H1 (cell line): ENCODE measurements around the gene RBP4. TPM values are rescaled to one million over a fixed set of nuclear protein-coding genes. Genes with fewer than 3 reads are reported as not detected.
A peak's percentile ranks its signal among the peaks of the same experiment; 100 is the strongest.

Experiments
- CTCF ChIA-PET: fragments of 300-600 bp; sonication (Branson Sonifier 250); formaldehyde crosslinking; loops from one replicate; lab custom pipeline; 2021; ENCODE audit not compliant: partially characterized antibody; lab: Charles Lee
- POLR2A ChIA-PET: fragments of 300-600 bp; sonication (Branson Sonifier 250); formaldehyde crosslinking; loops from one replicate; lab custom pipeline; 2021; ENCODE audit warnings: inconsistent platforms; ENCODE audit not compliant: partially characterized antibody; lab: Charles Lee
- DNase-seq, 2 experiments: peaks; one replicate each; pipeline versions ENCODE4 v3.0.0 to v3.0.0-alpha.2; 2010 to 2022; ENCODE audit warnings: low spot score in 2 of 2, low read depth in 1 of 2, mixed read lengths in 1 of 2
- FAIRE-seq: peaks from 2 replicates; lab custom pipeline; 2011; peaks lifted over from hg19 to GRCh38; lab: Jason Lieb, UNC
- H2AFZ ChIP-seq: 2 replicates; pipeline ENCODE4 v1.8.1; 2012; ENCODE audit warnings: low read length, inconsistent platforms
- H2AK5ac ChIP-seq: 2 replicates; pipeline ENCODE4 v1.6.1; 2013; ENCODE audit warnings: low read depth, low read length
- H2BK120ac ChIP-seq: replicated peaks from 2 replicates; pipeline ENCODE3; 2013; ENCODE audit warnings: low read depth, low read length, inconsistent platforms
- H2BK12ac ChIP-seq: 2 replicates; pipeline ENCODE4 v1.6.1; 2013; ENCODE audit warnings: low read depth, low read length
- H2BK15ac ChIP-seq: 2 replicates; pipeline ENCODE4 v1.6.1; 2013; ENCODE audit warnings: low read length
- H2BK20ac ChIP-seq: 2 replicates; pipeline ENCODE4 v1.6.1; 2013; ENCODE audit warnings: low read length
- H2BK5ac ChIP-seq: 2 replicates; pipeline ENCODE4 v1.6.1; 2013; ENCODE audit warnings: low read depth, low read length
- H3K14ac ChIP-seq: 2 replicates; pipeline ENCODE4 v1.6.1; 2013; ENCODE audit warnings: inconsistent platforms; ENCODE audit not compliant: insufficient read length
- H3K18ac ChIP-seq: 2 replicates; pipeline ENCODE4 v1.6.1; 2013; ENCODE audit warnings: low read length; ENCODE audit errors: extremely low read depth
- H3K23ac ChIP-seq: 2 replicates; pipeline ENCODE4 v1.6.1; 2013; ENCODE audit warnings: inconsistent platforms; ENCODE audit not compliant: insufficient read length
- H3K23me2 ChIP-seq: 2 replicates; pipeline ENCODE4 v1.6.1; 2013; ENCODE audit warnings: low read depth, low read length
- H3K27ac ChIP-seq: 2 replicates; pipeline ENCODE4 v1.6.1; 2011; ENCODE audit warnings: low read depth, low read length, inconsistent platforms
- H3K27me3 ChIP-seq, 4 experiments: replicated peaks in 1 of 4; 1 replicate in 1 of 4; 2 replicates in 3 of 4; pipeline versions ENCODE4 v1.6.1 to v1.8.1; 2011 to 2013; ENCODE audit warnings: low read length in 3 of 4, mild to moderate bottlenecking in 3 of 4, inconsistent platforms in 2 of 4, mixed read lengths in 2 of 4, moderate library complexity in 1 of 4; ENCODE audit not compliant: control insufficient read depth in 3 of 4, insufficient read depth in 3 of 4; ENCODE audit errors: extremely low read depth in 1 of 4
- H3K36me3 ChIP-seq, 4 experiments: 2 replicates each; pipeline versions ENCODE4 v1.6.1 to v1.8.1; 2011 to 2013; ENCODE audit warnings: mild to moderate bottlenecking in 4 of 4, low read length in 3 of 4, moderate library complexity in 2 of 4, control low read depth in 1 of 4, inconsistent platforms in 1 of 4; ENCODE audit not compliant: insufficient read depth in 4 of 4, control insufficient read depth in 2 of 4
- H3K4ac ChIP-seq: replicated peaks from 2 replicates; pipeline ENCODE3; 2013; ENCODE audit warnings: low read length, low read depth, mixed read lengths, inconsistent platforms; ENCODE audit not compliant: insufficient read length
- H3K4me1 ChIP-seq, 4 experiments: replicated peaks in 1 of 4; 1 replicate in 1 of 4; 2 replicates in 3 of 4; pipeline versions ENCODE4 v1.6.1 to v1.8.1; 2011 to 2013; ENCODE audit warnings: low read length in 3 of 4, inconsistent platforms in 2 of 4, mixed read lengths in 1 of 4; ENCODE audit not compliant: insufficient read depth in 4 of 4, control insufficient read depth in 3 of 4
- H3K4me2 ChIP-seq, 2 experiments: 2 replicates each; pipeline versions ENCODE4 v1.6.1 to v1.8.1; 2011 to 2013; ENCODE audit warnings: low read depth in 2 of 2, low read length in 2 of 2, control low read depth in 1 of 2, inconsistent platforms in 1 of 2, mild to moderate bottlenecking in 1 of 2; ENCODE audit not compliant: insufficient read depth in 1 of 2
- H3K4me3 ChIP-seq, 4 experiments: fragments of 200-600, 300-600 bp in 1 of 4; sonication (generic), shearing (Covaris generic), sonication (Bioruptor Twin) in 1 of 4; 2 replicates each; pipeline versions ENCODE4 v1.5.1 to v1.8.1; 2011 to 2016; ENCODE audit warnings: low read length in 4 of 4, low read depth in 3 of 4, control low read depth in 2 of 4, inconsistent platforms in 2 of 4, mild to moderate bottlenecking in 2 of 4, mixed read lengths in 1 of 4, moderate library complexity in 1 of 4; ENCODE audit not compliant: insufficient read depth in 2 of 4; ENCODE audit errors: extremely low read depth in 1 of 4
- H3K56ac ChIP-seq: replicated peaks from 2 replicates; pipeline ENCODE3; 2013; ENCODE audit warnings: low read depth, mild to moderate bottlenecking, mixed read lengths, low read length, inconsistent platforms; ENCODE audit not compliant: insufficient read length
- H3K79me1 ChIP-seq: 2 replicates; pipeline ENCODE4 v1.6.1; 2013; ENCODE audit warnings: low read depth, low read length, control low read depth
- H3K79me2 ChIP-seq, 2 experiments: 2 replicates each; pipeline versions ENCODE4 v1.6.1 to v1.8.1; 2012 to 2013; ENCODE audit warnings: low read length in 2 of 2, mild to moderate bottlenecking in 2 of 2, inconsistent platforms in 1 of 2; ENCODE audit not compliant: insufficient read depth in 2 of 2, control insufficient read depth in 1 of 2
- H3K9ac ChIP-seq, 4 experiments: replicated peaks in 1 of 4; 1 replicate in 1 of 4; 2 replicates in 3 of 4; pipeline versions ENCODE4 v1.6.1 to v1.8.1; 2011 to 2013; ENCODE audit warnings: low read depth in 3 of 4, low read length in 3 of 4, control low read depth in 2 of 4, mild to moderate bottlenecking in 2 of 4, moderate library complexity in 2 of 4, inconsistent platforms in 1 of 4; ENCODE audit errors: extremely low read depth in 1 of 4
- H3K9me3 ChIP-seq, 2 experiments: 2 replicates each; pipeline versions ENCODE4 v1.6.1 to v1.8.1; 2012 to 2013; ENCODE audit warnings: mild to moderate bottlenecking in 2 of 2, moderate library complexity in 2 of 2, control low read depth in 1 of 2, inconsistent platforms in 1 of 2, low read depth in 1 of 2, low read length in 1 of 2, mixed read lengths in 1 of 2; ENCODE audit not compliant: insufficient read depth in 2 of 2
- H4K20me1 ChIP-seq, 2 experiments: replicated peaks in 1 of 2; 2 replicates each; pipeline versions ENCODE3 to v1.8.1; 2011 to 2013; ENCODE audit warnings: inconsistent platforms in 2 of 2, low read length in 2 of 2, mild to moderate bottlenecking in 1 of 2; ENCODE audit not compliant: insufficient read depth in 2 of 2, control insufficient read depth in 1 of 2
- H4K5ac ChIP-seq: 2 replicates; pipeline ENCODE4 v1.6.1; 2013; ENCODE audit warnings: low read length, low read depth, mixed read lengths, inconsistent platforms; ENCODE audit not compliant: insufficient read length
- H4K8ac ChIP-seq: 2 replicates; pipeline ENCODE4 v1.8.0; 2013; ENCODE audit warnings: mild to moderate bottlenecking, moderate library complexity, low read length, inconsistent platforms; ENCODE audit not compliant: insufficient read depth; ENCODE audit errors: extremely low read depth
- H4K91ac ChIP-seq: replicated peaks from 2 replicates; pipeline ENCODE3; 2013; ENCODE audit warnings: low read length, mixed read lengths, inconsistent platforms; ENCODE audit not compliant: insufficient read length
- EGR1 ChIP-seq: IDR thresholded peaks from 2 replicates; pipeline ENCODE4 v1.6.1; 2011; ENCODE audit warnings: low read depth, low read length, borderline replicate concordance
- SUZ12 ChIP-seq: fragments of 200-600 bp; sonication (generic); IDR thresholded peaks from 2 replicates; pipeline ENCODE4 v1.6.1; 2012; ENCODE audit warnings: mild to moderate bottlenecking, inconsistent platforms, low read length, moderate library complexity, mixed read lengths
- WGBS, 2 experiments: shearing (Covaris generic) in 1 of 2; methylation state at CpG; one replicate each; pipeline versions ENCODE4 v1.1.6 to v1.1.7; 2013 to 2015; ENCODE audit warnings: low lambda C conversion rate in 2 of 2, mixed read lengths in 2 of 2, inconsistent platforms in 1 of 2, low coverage in 1 of 2, missing lambda C conversion rate in 1 of 2; ENCODE audit not compliant: insufficient replicate concordance in 2 of 2, insufficient coverage in 1 of 2, insufficient read length in 1 of 2; ENCODE audit errors: extremely low coverage in 1 of 2, missing lambda C conversion rate in 1 of 2; 5-methylcytosine and 5-hydroxymethylcytosine counted together
- polyA plus RNA-seq, 7 experiments: library from polyadenylated mRNA; depleted of rRNA in 3 of 7; stranded (reverse) in 5 of 7; unstranded in 2 of 7; fragments of >200 nt in 5 of 7; fragments of 200-250 nt in 2 of 7; gene quantifications; 1 replicate in 5 of 7; 2 replicates in 1 of 7; 4 replicates in 1 of 7; pipeline versions ENCODE4 v1.2.1 to v1.2.3, GENCODE V29; 2011 to 2013; ENCODE audit warnings: missing spikeins in 2 of 7, mixed read lengths in 2 of 7
- total RNA-seq: library from RNA; stranded (reverse); fragmentation: NEBNext Ultra II Directional; extraction: Animal tissue kit (Norgen Biotek cat#: 25700); gene quantifications from 2 replicates; pipeline ENCODE4 v1.2.1, GENCODE V29; 2021

RBP4 gene
- total and polyA plus RNA-seq, 2 of the 8 experiments (the other 6 are each of a cell fraction or from before 2014, with no cell fraction given) = 0.42 to 0.97 TPM

DNA sequence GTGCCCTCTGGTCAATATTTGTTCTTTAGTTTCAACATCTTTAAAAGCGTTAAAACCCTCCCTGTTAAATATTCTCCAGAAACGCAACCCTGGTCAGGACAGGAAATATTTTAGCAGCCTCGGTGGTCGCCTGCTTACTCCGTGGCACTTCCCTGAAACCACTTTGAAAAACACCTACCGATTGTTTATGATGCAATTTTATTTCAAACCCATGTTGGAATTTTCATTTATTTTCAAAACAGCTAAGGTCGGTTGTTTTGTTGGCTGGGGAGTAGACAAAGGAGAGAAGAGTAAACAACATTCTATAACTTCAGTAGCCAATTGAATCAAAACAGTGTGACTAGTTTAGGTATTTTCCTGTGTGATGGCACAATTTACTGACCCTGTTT is 733 bp upstream of the RBP4 start:
- peaks cover 0 to 4% (median under 1%) of the 10 kb centered on the region in 4 experiments; a peak in 3 of 7 replicates for H3K4me1 ChIP-seq
- H3K9me3 ChIP-seq = no peaks in the 10 kb centered on the region
- H2AK5ac ChIP-seq = no peak overlapping the region
- no peak overlapping the region for H2BK12ac ChIP-seq
- no peak overlapping the region for H2BK20ac ChIP-seq
- H3K18ac ChIP-seq = no peak overlapping the region
- no peak for TF ChIP-seq EGR1
- TF ChIP-seq SUZ12 = 0 out of 2 replicates have a peak, but pooled peaks have one; percentile 11
- no peak overlapping the region for H3K56ac ChIP-seq
- peaks cover 7% of the 10 kb centered on the region; the same call in 1 of the 2 replicates for H3K23me2 ChIP-seq
- no peak overlapping the region for H4K91ac ChIP-seq
- no peak overlapping the region for H3K23ac ChIP-seq
- ChIA-PET POLR2A (no interaction called here), CTCF (no interaction called here)
- no peak for FAIRE-seq
- no peak overlapping the region for H2BK15ac ChIP-seq
- H4K20me1 ChIP-seq = no peaks in the 10 kb centered on the region
- no peak overlapping the region for H2BK120ac ChIP-seq
- no peaks in the 10 kb centered on the region; the same call in 1 of the 2 replicates for H3K79me1 ChIP-seq
- no peak overlapping the region for H4K5ac ChIP-seq
- H3K9ac ChIP-seq = no peak overlapping the region
- no peaks in the 10 kb centered on the region for H3K79me2 ChIP-seq
- no peak for DNase-seq
- peaks cover 27 to 45% (median 35%) of the 10 kb centered on the region in 4 experiments for H3K27me3 ChIP-seq
- H2BK5ac ChIP-seq = no peak overlapping the region
- no peak overlapping the region for H4K8ac ChIP-seq
- no peak overlapping the region for H3K14ac ChIP-seq
- H3K4ac ChIP-seq = no peak overlapping the region
- H3K36me3 ChIP-seq = no peaks in the 10 kb centered on the region
- WGBS, 2 experiments = 15% methylated on average over 7 of the region's 7 CpGs; no CpG with 5 or more reads in 1 of the 2 experiments
- peak overlapping the region; percentile 35 to 60 (median 44); a peak in 5 of 8 replicates for H3K4me3 ChIP-seq
- H2AFZ ChIP-seq = no peak overlapping the region
- H3K4me2 ChIP-seq = peak overlapping the region; percentile 70 to 80; a peak in 3 of 4 replicates
- no peak overlapping the region for H3K27ac ChIP-seq
